Coronary artery (tissue), 2 donors: ENCODE data around the gene FBXL17.

Experiments
- DNase-seq: peaks from one replicate; pipeline ENCODE4 v3.0.0-alpha.2; 2017; ENCODE audit warnings: low spot score
- H3K27ac ChIP-seq, 2 donors: fragments of 200-600 bp; sonication (generic); one replicate each; pipeline ENCODE4 v1.5.1; 2016 to 2019
- H3K4me3 ChIP-seq: fragments of 200-600 bp; sonication (generic); 2 replicates; pipeline ENCODE4 v1.5.1; 2016; ENCODE audit warnings: mild to moderate bottlenecking, moderate library complexity
- CTCF ChIP-seq: fragments of 200-600 bp; sonication (generic); IDR thresholded peaks from one replicate; pipeline ENCODE4 v1.5.1; 2019; ENCODE audit warnings: antibody characterized with exemption

Gene FBXL17

GRCh38 chr5:108222011-108222410, 159.9 kb downstream of the FBXL17 start:
- Histone ChIP-seq H3K4me3 (no peak overlapping the region), H3K27ac (no peak overlapping the region)
- no peak for TF ChIP-seq CTCF
- DNase-seq = no peak

- no peak for TF ChIP-seq CTCF
- H3K4me3 ChIP-seq = no peak overlapping the region
- H3K27ac ChIP-seq = no peak overlapping the region
- DNase-seq = no peak
Measured at GRCh38 chr5:108220834-108221233, 161.1 kb downstream of the FBXL17 start.

GRCh38 chr5:108216890-108217289, 165.0 kb downstream of the FBXL17 start:
- Histone ChIP-seq H3K4me3 (no peak overlapping the region), H3K27ac (no peak overlapping the region)
- no peak for TF ChIP-seq CTCF
- DNase-seq = no peak

GRCh38 chr5:108214857-108215256, 167.0 kb downstream of the FBXL17 start:
- TF ChIP-seq CTCF = no peak
- Histone ChIP-seq H3K27ac (no peak overlapping the region), H3K4me3 (no peak overlapping the region)
- no peak for DNase-seq

GRCh38 chr5:108212775-108213346, 169.0 kb downstream of the FBXL17 start:
- H3K27ac ChIP-seq = no peak overlapping the region
- no peak overlapping the region for H3K4me3 ChIP-seq
- TF ChIP-seq CTCF = no peak
- DNase-seq = no peak

GRCh38 chr5:108206707-108207106, 175.2 kb downstream of the FBXL17 start:
- Histone ChIP-seq H3K4me3 (no peak overlapping the region), H3K27ac (no peak overlapping the region)
- no peak for DNase-seq
- no peak for TF ChIP-seq CTCF

GRCh38 chr5:108201721-108202120, 180.2 kb downstream of the FBXL17 start:
- no peak for TF ChIP-seq CTCF

More at GRCh38 chr5:108201721-108202120, 180.2 kb downstream of the FBXL17 start:
- no peak for DNase-seq
- Histone ChIP-seq H3K27ac (no peak overlapping the region), H3K4me3 (no peak overlapping the region)
